Measurements from ENCODE around the gene AP2S1. TPM values are rescaled to one million over a fixed set of nuclear protein-coding genes. Genes with fewer than 3 reads are reported as not detected.

AP2S1 gene
- total RNA-seq = 100 to 1,000 TPM in 2 of 4 donors, 10 to 100 TPM in 2; 69.3 to 126 (median 97.3) TPM

DNA sequence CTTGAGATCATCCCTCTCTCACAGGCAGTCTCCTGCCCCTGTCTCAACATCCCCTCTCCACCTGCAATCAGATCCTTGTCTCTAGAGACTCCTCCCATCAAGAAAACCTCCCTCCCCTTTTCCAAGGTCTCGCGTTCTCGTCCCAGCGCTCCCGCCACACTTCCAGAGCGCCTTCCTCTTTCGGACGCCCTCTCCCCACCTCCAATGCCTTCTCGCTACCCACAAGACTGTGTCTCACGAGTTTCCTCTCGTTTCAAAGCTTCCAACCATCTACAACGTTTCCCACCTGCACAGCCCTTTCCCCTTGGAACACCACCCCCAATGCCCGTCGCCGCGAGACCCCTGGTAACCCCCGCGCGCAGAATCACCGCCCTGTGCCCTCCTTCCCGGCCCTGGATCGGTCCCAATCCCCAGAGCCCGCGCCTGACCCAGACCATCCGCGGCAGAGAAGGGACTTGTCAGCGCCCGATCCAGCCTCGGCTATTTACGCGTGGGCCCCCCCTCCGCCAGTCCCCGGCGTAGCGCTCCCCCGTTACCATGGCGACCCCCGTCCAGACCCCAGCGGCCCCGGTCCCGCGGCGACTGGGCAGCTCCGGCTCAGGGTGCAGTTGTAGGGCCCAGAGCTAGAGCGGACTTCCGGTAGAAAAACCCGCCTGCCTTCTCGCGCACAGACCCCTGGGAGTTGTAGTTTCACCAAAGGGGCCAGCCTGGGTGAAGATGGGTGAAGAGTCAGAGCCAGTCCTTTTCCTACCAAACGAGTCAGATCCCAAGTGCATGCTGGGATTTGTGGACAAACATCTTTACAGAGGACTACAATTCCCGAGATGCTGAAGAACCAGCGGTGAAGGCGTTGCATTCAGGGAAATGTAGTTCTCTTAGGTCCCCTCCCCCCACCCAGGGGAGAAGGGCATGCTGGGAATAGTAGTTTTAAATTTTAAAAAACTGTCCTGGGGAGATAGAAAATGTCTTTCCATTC lies at the start of gene AP2S1:
Gene AP2S1, minus strand, starts transcription at position 619 of the 976 bp plus-strand sequence. Its CDS starts 80 bp downstream, at position 539.
- TF ChIP-seq, protein P1, sequence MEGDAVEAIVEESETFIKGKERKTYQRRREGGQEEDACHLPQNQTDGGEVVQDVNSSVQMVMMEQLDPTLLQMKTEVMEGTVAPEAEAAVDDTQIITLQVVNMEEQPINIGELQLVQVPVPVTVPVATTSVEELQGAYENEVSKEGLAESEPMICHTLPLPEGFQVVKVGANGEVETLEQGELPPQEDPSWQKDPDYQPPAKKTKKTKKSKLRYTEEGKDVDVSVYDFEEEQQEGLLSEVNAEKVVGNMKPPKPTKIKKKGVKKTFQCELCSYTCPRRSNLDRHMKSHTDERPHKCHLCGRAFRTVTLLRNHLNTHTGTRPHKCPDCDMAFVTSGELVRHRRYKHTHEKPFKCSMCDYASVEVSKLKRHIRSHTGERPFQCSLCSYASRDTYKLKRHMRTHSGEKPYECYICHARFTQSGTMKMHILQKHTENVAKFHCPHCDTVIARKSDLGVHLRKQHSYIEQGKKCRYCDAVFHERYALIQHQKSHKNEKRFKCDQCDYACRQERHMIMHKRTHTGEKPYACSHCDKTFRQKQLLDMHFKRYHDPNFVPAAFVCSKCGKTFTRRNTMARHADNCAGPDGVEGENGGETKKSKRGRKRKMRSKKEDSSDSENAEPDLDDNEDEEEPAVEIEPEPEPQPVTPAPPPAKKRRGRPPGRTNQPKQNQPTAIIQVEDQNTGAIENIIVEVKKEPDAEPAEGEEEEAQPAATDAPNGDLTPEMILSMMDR (IDR thresholded peaks at IDR 0.05; ENCODE audit: low read depth) = no peak

DNA sequence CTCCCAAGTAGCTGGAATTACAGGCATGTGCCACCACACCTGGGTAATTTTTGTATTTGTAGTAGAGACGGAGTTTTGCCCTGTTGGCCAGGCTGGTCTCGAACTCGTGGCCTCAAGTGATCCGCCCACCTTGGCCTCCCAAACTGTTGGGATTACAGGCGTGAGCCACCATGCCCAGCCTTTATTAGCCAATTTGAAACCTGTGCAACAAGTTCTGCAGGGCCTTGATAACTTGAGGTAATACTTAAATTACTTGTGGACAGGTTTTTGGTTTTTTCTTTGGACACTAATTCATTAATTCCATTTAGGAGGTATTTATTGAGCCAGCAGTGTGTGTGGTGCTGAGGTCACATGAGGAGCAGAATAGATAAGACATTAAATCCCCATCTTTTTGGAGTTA lies 49.7 kb upstream of the AP2S1 start:
- TF ChIP-seq, protein P1 (IDR thresholded peaks at IDR 0.05; ENCODE audit: low read depth) = no peak

DNA sequence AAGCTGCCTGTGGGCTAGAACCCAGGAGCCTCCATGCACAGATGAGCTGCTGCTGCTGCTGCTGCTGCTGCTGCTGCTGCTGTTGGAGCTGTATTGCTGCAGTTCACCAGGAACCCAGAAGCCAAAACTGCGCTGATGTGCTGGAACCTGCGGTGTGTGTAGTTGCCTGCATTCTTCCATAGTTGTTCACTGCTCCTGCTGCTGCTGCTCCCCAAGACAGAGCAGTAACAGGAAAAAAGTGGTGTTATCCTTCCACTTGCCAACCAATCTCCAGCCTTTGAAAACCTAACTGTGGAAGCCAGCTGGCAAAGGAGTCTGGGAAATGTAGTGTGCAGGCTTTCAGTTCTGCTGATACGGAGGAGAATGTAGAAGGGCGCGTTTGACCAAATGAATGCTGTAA lies 48.1 kb upstream of the AP2S1 start:
- TF ChIP-seq, protein P1 (IDR thresholded peaks at IDR 0.05; ENCODE audit: low read depth) = no peak

DNA sequence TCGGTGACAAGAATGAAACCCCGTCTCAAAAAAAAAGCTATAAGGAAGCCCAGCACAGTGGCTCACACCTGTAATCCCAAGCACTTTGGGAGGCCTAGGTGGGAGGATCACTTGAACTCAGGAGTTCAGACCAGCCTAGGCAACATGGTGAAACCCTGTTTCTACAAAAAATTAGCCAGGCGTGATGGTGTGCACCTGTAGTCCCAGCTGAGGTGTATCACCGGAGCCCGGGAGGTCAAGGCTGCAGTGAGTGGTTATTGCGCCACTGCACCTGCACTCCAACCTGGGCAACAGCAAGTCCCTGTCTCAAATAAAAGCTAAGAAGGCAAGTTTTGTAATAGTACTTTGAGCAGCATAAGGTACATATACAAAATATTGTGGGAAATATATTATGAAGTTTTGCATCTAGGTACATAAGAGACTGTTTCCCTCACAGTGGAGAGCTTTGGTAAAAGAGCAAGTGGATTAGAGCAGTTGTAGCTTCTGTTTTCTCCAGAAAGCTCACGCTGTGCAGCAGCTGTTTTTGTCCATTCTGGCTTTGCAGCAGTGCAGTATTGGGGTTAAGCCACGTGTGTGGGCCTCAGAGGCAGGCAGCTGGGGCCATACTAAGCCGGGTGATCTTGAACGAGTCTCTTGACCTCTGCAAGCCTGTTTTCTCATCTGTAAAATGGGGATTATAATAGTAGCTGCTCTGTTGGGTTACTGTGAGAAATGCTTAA lies 45.6 kb upstream of the AP2S1 start:
- TF ChIP-seq, protein P1 (IDR thresholded peaks at IDR 0.05; ENCODE audit: low read depth) = no peak

DNA sequence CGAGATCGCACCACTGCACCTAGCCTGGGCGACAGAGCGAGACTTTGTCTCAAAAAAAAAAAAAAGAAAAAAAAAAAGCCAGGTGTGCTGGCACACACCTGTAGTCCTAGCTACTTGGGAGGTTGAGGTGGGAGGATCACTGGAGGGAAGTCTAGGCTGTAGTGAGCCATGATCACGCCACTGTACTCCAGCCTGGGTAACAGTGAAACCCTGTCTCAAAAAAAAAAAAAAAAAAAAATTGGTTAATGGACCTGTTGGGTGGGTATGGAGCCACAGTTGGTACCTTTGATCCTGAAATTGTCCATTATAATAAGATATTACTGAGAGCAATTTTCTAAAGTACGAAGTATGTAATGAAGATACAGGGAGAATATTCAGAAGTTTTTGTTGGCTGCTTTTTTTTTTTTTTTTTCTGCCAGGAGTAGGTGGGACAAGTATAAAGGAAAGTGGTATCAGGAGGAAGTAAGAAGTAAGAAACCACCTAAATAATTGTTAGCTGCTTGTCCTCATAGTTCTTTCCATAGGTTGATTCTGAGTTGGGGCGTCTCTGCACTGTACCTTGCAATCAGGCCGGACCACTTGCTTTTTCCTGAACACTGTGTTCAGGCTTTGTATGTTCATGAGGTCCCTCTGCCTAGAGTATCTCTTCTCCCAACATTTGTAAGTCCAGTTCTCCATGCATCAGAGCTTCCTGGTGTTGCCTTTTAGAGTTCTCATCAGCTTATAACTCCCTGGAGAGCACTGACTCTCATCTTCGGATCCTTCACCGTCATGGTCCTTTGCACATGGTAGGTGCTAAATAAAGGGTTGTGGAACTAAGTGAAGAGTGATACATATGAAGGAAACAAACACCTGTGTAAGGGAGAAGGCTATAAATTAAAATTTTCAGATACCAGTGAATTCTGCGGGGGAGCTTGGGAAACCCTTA lies 41.9 kb upstream of the AP2S1 start:
- TF ChIP-seq, protein P1 (IDR thresholded peaks at IDR 0.05; ENCODE audit: low read depth) = no peak

DNA sequence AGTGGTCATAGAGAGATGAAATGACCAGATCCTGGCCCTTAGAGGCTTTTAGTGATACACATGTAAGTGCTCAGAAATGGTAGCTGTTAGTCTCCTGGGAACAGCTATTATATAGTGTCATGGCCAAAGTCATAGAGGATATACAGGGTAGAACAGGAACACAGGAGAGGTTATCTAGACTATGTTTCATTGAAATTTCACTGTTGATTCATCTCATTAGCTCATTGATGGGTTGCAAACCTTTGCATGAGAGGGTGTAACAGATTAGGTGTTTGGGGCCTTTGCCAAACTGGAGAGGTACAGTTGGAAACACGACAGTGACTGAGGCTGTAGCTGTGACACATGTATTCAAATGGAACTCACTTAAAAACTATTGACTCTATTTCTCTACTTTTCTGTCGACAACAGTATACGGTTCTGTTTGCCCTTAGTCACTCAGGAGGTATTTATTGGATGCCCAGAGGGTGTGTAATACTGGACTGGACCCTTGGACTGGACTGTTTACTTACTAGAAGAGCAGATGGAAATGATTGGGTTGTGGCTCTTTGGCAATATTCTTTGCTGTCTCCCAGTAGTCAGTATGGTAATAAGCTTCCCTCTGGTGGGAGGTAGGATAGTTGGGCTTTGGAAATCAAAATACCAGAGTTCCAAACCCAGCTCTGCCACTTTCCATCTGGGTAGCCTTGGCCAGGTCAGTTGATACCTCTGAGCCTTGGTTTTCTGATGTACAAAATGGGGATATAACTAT lies 40.0 kb upstream of the AP2S1 start:
- TF ChIP-seq, protein P1 (IDR thresholded peaks at IDR 0.05; ENCODE audit: low read depth) = no peak

Data from subcutaneous adipose tissue (tissue), 4 donors.